Heart right ventricle (tissue), 16 donors: ENCODE measurements around the gene DHRS9. TPM values are rescaled to one million over a fixed set of nuclear protein-coding genes. Genes with fewer than 3 reads are reported as not detected.

Experiments used
- ATAC-seq, 8 donors: fragments of 200-7000 bp; cut with Tn5 transposase; one replicate each; pipeline ENCODE4 v1.9.1; 2020; ENCODE audit warnings: mild to moderate bottlenecking in 8 of 8, moderate library complexity in 8 of 8, moderate number of reproducible peaks in 1 of 8
- DNase-seq, 2 donors: peaks; one replicate each; pipeline ENCODE4 v3.0.0-alpha.2; 2020
- H3K27ac ChIP-seq, 10 donors: fragments of 200-600 bp; sonication (generic) in 2 of 10; one replicate each; pipeline versions ENCODE4 v1.5.0 to v1.8.0; 2020 to 2022; ENCODE audit warnings: mild to moderate bottlenecking in 3 of 10
- H3K27me3 ChIP-seq, 7 donors: fragments of 200-600 bp; one replicate each; pipeline ENCODE4 v1.8.0; 2021 to 2022; ENCODE audit warnings: mild to moderate bottlenecking in 2 of 7
- H3K36me3 ChIP-seq, 9 donors: fragments of 200-600 bp; sonication (generic) in 1 of 9; one replicate each; pipeline versions ENCODE4 v1.5.0 to v1.8.0; 2020 to 2022; ENCODE audit warnings: mild to moderate bottlenecking in 2 of 9
- H3K4me1 ChIP-seq, 9 donors: fragments of 200-600 bp; sonication (generic) in 1 of 9; one replicate each; pipeline versions ENCODE4 v1.5.0 to v1.8.0; 2020 to 2022; ENCODE audit warnings: mild to moderate bottlenecking in 4 of 9
- H3K4me3 ChIP-seq, 10 donors: fragments of 200-600 bp; sonication (generic) in 2 of 10; one replicate each; pipeline versions ENCODE4 v1.5.0 to v1.8.0; 2020 to 2022; ENCODE audit warnings: mild to moderate bottlenecking in 7 of 10, moderate library complexity in 2 of 10
- H3K9me3 ChIP-seq, 11 donors: fragments of 200-600 bp in 10 of 11; sonication (generic) in 2 of 11; one replicate each; pipeline versions ENCODE4 v1.5.0 to v1.8.0; 2013 to 2022; ENCODE audit warnings: mild to moderate bottlenecking in 2 of 11, control low read depth in 1 of 11, moderate library complexity in 1 of 11
- WGBS, 2 donors: extraction: QIAGEN DNeasy Blood & Tissue Kit; methylation state at CpG; one replicate each; pipeline ENCODE4 v1.1.7; 2013; ENCODE audit warnings: inconsistent platforms in 1 of 2; 5-methylcytosine and 5-hydroxymethylcytosine counted together
- intact Hi-C, 10 donors: fragments of 100-400 bp; cut with DNase I; formaldehyde crosslinking; loops; one replicate each; pipeline versions ENCODE4 v1.11.1 to v1.14.2; 2022
- polyA plus RNA-seq, 2 donors: library from polyadenylated mRNA; stranded (reverse); fragments of 200-250 nt; gene quantifications; one replicate each; pipeline ENCODE4 v1.2.3, GENCODE V29; 2013
- total RNA-seq, 10 donors: library from RNA; stranded (reverse); fragmentation: NEBNext Ultra II Directional in 3 of 10; extraction: Animal tissue kit (Norgen Biotek cat#: 25700) in 3 of 10; gene quantifications; one replicate each; pipeline versions ENCODE4 v1.2.1 to v1.2.4, GENCODE V29; 2021 to 2023
- TF ChIP-seq, protein P1 (sequence below), 9 donors: fragments of 200-600 bp; sonication (generic) in 2 of 9; IDR thresholded peaks; one replicate each; pipeline versions ENCODE4 v1.5.0 to v1.8.0; 2021 to 2022; ENCODE audit warnings: antibody characterized with exemption in 9 of 9, mild to moderate bottlenecking in 5 of 9, moderate library complexity in 1 of 9
- donor health status: Arrhythmogenic right ventricular cardiomyopathy.
- donor health status: ischemic (EF 13 %, LVEDD 7.1; RV severe dilation, severe dysfunction).
- donor health status: healthy with polysubstance abuse.
- donor health status: DM: no; HTN: yes; CAD: no.
- donor health status: DM: no; HTN: no; CAD: no.
- donor health status: ischemic (EF 25% LVEDD 6.9; RV normal size, moderate dysfunction).
- donor health status: ischemic (EF 25% LVEDD 5.7; RV mildly dilated, moderate dysfunction).
- donor health status: healthy.
- donor health status: DM: yes; HTN: yes; CAD: no.
- donor health status: Ischemic cardiomyopathy.
- donor health status: ischemic (EF 35%, LVEDD 5.7; RV mildly dilated, moderate dysfunction).
- donor health status: nonischemic (EF 11% LVEDD 7.7; RV severe dilation, severe dysfunction).
- donor health status: DM: yes; HTN: yes; CAD: no.
- donor health status: PGD.
- donor health status: ischemic (EF 29% LVEDD 5.4; RV normal size, mild dysfunction).
- donor health status: nonischemic (EF 23%, LVEDD 6.1; RV moderate dilation, normal function).

DHRS9 gene
- total and polyA plus RNA-seq, 12 donors, result 0.17 to 10.4 (median 1.5) TPM

DNA sequence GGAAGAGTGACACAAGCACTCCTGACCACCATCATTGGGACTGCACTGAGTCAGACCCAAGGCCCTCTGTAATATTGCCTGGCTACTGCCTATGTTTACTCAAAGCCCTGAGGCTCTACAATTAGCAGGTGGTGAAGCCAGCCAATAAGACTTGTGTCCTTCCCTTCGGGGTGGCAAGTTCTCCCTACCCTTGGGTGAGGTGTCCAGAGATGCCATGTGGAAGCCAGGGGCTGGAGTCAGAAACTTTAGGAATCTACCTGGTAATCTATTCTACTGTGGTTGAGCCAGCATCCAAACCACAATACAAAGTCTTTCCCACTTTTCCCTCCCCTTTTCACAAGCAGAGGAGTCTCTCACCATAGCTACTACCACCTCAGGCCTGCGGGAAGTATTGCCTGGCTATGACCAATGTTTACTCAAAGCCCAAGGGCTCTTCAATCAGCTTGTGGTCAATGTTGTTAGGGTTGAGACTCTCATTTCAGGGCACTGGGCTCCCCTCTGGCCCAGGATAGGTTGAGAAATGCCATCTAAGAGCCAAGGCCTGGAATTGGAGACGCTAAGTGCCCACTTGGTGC is 17.6 kb downstream of the DHRS9 start:
- DNase-seq (no peak), ATAC-seq (peak in 1 of 8 donors; percentile 38)
- intact Hi-C loops, result loop anchor here in 2 of 10 donors (1.0 to 10.0 kb wide), 2 partner anchors 31 to 122 kb away; no protein-coding TSS in a partner anchor
- TF ChIP-seq, protein P1, sequence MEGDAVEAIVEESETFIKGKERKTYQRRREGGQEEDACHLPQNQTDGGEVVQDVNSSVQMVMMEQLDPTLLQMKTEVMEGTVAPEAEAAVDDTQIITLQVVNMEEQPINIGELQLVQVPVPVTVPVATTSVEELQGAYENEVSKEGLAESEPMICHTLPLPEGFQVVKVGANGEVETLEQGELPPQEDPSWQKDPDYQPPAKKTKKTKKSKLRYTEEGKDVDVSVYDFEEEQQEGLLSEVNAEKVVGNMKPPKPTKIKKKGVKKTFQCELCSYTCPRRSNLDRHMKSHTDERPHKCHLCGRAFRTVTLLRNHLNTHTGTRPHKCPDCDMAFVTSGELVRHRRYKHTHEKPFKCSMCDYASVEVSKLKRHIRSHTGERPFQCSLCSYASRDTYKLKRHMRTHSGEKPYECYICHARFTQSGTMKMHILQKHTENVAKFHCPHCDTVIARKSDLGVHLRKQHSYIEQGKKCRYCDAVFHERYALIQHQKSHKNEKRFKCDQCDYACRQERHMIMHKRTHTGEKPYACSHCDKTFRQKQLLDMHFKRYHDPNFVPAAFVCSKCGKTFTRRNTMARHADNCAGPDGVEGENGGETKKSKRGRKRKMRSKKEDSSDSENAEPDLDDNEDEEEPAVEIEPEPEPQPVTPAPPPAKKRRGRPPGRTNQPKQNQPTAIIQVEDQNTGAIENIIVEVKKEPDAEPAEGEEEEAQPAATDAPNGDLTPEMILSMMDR (IDR thresholded peaks at IDR 0.05), result no peak
- Histone ChIP-seq H3K27me3 (no peaks in the 10 kb centered on the region), H3K36me3 (no peaks in the 10 kb centered on the region), H3K27ac (no peak overlapping the region), H3K4me3 (no peak overlapping the region), H3K4me1 (peaks cover 0 to 45% (median 0%) of the 10 kb centered on the region in 9 donors), H3K9me3 (peaks cover 0 to 12% (median 0%) of the 10 kb centered on the region in 11 donors)
- 92% methylated on average over 3 of the region's 3 CpGs for WGBS, 2 donors

DNA sequence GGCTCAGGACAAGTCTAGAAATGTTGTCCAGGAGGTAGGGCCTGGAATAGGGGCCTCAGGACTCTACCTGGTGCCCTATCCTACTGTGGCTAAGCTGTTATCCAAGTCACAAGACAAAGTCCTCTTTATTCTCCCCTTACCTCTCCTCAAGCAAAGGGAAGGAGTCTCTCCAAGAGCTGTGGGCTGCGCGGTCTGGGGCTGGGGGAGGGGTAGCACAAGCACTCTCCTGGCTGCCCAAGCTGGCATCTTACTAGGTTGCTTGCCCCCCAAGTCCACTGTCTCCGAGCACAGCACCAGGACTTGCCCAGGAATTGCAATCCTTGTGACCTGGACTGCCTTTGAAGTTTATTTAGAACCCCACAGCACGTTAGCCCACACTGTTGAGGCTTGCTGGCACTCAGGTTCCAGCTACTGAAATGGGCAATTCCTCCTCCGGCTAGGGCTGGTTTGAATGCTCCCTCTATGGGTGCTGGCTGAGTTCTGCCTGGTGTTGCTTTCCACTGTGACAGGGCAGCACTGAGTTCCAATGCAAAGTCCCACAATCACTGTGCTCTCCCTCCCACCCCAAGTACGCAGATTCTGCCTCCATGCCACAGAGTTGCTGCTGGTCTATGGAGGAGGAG is 18.5 kb downstream of the DHRS9 start:
- Histone ChIP-seq H3K27me3 (no peaks in the 10 kb centered on the region), H3K9me3 (peaks cover 0 to 12% (median 0%) of the 10 kb centered on the region in 11 donors), H3K27ac (no peak overlapping the region), H3K4me3 (no peak overlapping the region), H3K36me3 (no peaks in the 10 kb centered on the region), H3K4me1 (peaks cover 0 to 40% (median 0%) of the 10 kb centered on the region in 9 donors)
- WGBS, 2 donors, result 78 to 79% methylated on average over 6 of the region's 6 CpGs
- intact Hi-C loops, result loop anchor here in 1 of 10 donors (10.0 kb wide), 1 partner anchor 123 kb away; no protein-coding TSS in a partner anchor
- peak in 2 of 8 donors; percentile 41 to 57 for ATAC-seq
- DNase-seq, result no peak
- TF ChIP-seq, protein P1 (IDR thresholded peaks at IDR 0.05), result peak in 3 of 9 donors; percentile 12 to 17 (median 14)

DNA sequence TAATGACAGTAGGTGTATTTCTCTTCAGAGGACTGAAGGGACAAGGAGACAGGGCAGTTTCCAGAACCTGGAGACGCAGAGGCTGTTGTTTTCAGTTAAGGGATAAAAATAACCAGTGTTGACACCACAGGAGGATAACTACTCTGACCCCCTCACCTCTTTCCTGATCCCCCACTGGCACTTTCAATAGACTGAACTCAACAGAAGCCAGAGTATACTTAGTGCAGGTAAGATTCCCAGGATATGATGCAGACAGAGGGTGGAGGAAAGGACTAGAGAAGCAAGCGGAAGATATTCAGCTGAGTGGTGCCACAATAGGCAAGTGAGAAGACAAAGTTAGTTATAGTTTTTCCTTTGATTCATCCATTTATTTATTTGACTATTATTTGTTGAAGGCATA is 19.8 kb downstream of the DHRS9 start:
- no peaks in the 10 kb centered on the region for H3K36me3 ChIP-seq
- intact Hi-C loops, result loop anchor here in 1 of 10 donors (10.0 kb wide), 1 partner anchor 124 kb away; no protein-coding TSS in a partner anchor
- TF ChIP-seq, protein P1 (IDR thresholded peaks at IDR 0.05), result no peak
- H3K27me3 ChIP-seq, result no peaks in the 10 kb centered on the region
- DNase-seq, result no peak
- ATAC-seq, result no peak
- peaks cover 0 to 43% (median 4%) of the 10 kb centered on the region in 9 donors for H3K4me1 ChIP-seq
- no peak overlapping the region for H3K27ac ChIP-seq
- peaks cover 0 to 12% (median 0%) of the 10 kb centered on the region in 11 donors for H3K9me3 ChIP-seq
- no peak overlapping the region for H3K4me3 ChIP-seq
- 65 to 66% methylated on average over 2 of the region's 2 CpGs for WGBS, 2 donors

DNA sequence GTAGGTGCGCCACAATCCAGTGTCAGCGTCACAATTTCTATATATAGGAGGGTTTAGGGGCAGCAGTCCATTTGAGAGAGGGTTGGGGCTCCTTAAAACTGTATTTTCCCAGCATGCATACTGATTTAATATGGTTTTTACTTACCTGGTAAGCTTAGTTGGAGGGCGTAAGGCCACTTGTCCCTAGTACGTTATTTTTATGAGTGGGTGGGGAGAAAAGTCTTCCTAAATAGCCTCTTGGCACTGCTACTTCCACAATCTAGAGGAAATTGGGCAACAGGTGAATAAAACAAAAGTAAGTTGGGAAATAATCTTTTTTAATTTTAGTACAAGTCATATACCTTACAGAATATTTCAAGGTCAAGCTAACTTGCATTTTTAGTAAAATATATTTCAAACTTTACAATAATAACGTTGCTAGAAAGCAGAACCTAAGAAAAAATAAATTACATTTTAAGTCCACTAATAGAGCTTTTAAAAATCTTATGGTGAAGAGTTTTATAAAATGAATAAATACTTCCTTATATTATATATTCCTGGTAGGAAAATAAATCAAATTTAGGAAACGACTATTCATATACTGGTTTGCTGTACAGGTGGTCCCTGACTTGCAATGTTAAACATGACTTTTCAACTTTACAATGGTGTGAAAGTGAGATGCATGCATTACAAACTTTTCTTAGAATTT is 20.9 kb downstream of the DHRS9 start:
- Histone ChIP-seq H3K4me1 (peaks cover 0 to 51% (median 4%) of the 10 kb centered on the region in 9 donors), H3K27ac (no peak overlapping the region), H3K36me3 (no peaks in the 10 kb centered on the region), H3K27me3 (no peaks in the 10 kb centered on the region), H3K9me3 (peaks cover 0 to 6% (median 0%) of the 10 kb centered on the region in 11 donors), H3K4me3 (no peak overlapping the region)
- TF ChIP-seq, protein P1 (IDR thresholded peaks at IDR 0.05), result no peak
- DNase-seq, result no peak
- no peak for ATAC-seq
- 83 to 86% methylated on average over 6 of the region's 6 CpGs for WGBS, 2 donors
- intact Hi-C loops, result no loop called here
